MCF 10A (cell line): ENCODE results near the gene YLPM1. TPM values are rescaled to one million over a fixed set of nuclear protein-coding genes. Genes with fewer than 3 reads are reported as not detected.
A peak's percentile ranks its signal among the peaks of the same experiment; 100 is the strongest.

Source experiments
- BruUV-seq: library from RNA; stranded (reverse); fragments of 400-500 nt; replicated peaks from 2 replicates; lab custom pipeline; 2021; lab: Mats Ljungman, UMichigan
- CTCF ChIA-PET: fragments of 300-600 bp; sonication (Branson Sonifier 250); formaldehyde crosslinking; extraction: SDS; loops from one replicate; lab custom pipeline; 2021; ENCODE audit warnings: antibody characterized with exemption, inconsistent platforms; lab: Yijun Ruan, JAX
- POLR2A ChIA-PET: fragments of 300-600, 350-650 bp; sonication (Branson Sonifier 250); formaldehyde crosslinking; extraction: SDS; loops from one replicate; lab custom pipeline; 2020; ENCODE audit warnings: antibody characterized with exemption, inconsistent platforms; lab: Yijun Ruan, JAX
- DNase-seq: peaks from one replicate; pipeline ENCODE4 v3.0.0-alpha.2; 2018; ENCODE audit not compliant: unreplicated experiment
- H3K27ac Mint-ChIP-seq: one replicate; pipeline ENCODE4 v1.8.0; 2022; ENCODE audit warnings: mild to moderate bottlenecking, low read depth, mixed read lengths; ENCODE audit not compliant: unreplicated experiment
- H3K27me3 Mint-ChIP-seq: one replicate; pipeline ENCODE4 v1.8.0; 2022; ENCODE audit warnings: mixed read lengths; ENCODE audit not compliant: insufficient read depth, unreplicated experiment
- H3K36me3 Mint-ChIP-seq: one replicate; pipeline ENCODE4 v1.8.0; 2022; ENCODE audit warnings: mild to moderate bottlenecking, moderate library complexity, mixed read lengths; ENCODE audit not compliant: insufficient read depth, unreplicated experiment
- H3K4me1 Mint-ChIP-seq: one replicate; pipeline ENCODE4 v1.8.0; 2022; ENCODE audit warnings: mixed read lengths; ENCODE audit not compliant: insufficient read depth, unreplicated experiment
- H3K4me3 Mint-ChIP-seq: one replicate; pipeline ENCODE4 v1.8.0; 2022; ENCODE audit warnings: mild to moderate bottlenecking, moderate library complexity, mixed read lengths; ENCODE audit not compliant: unreplicated experiment
- H3K9me3 Mint-ChIP-seq: one replicate; pipeline ENCODE4 v1.8.0; 2022; ENCODE audit warnings: mixed read lengths; ENCODE audit not compliant: unreplicated experiment
- intact Hi-C: fragments of 100-400 bp; cut with micrococcal nuclease; formaldehyde crosslinking; loops from 2 replicates; pipeline ENCODE4 v1.14.1; 2022
- total RNA-seq: library from RNA; stranded (reverse); gene quantifications from 2 replicates; pipeline ENCODE4 v1.2.3, GENCODE V29; 2022
- TF ChIP-seq, protein P1 (sequence below): fragments of 200-600 bp; IDR thresholded peaks from one replicate; pipeline ENCODE4 v1.8.0; 2022; ENCODE audit warnings: antibody characterized with exemption, mild to moderate bottlenecking; ENCODE audit not compliant: unreplicated experiment

The YLPM1 gene
- total RNA-seq, 1 experiment from 2014 or later, result 40.5 TPM

DNA sequence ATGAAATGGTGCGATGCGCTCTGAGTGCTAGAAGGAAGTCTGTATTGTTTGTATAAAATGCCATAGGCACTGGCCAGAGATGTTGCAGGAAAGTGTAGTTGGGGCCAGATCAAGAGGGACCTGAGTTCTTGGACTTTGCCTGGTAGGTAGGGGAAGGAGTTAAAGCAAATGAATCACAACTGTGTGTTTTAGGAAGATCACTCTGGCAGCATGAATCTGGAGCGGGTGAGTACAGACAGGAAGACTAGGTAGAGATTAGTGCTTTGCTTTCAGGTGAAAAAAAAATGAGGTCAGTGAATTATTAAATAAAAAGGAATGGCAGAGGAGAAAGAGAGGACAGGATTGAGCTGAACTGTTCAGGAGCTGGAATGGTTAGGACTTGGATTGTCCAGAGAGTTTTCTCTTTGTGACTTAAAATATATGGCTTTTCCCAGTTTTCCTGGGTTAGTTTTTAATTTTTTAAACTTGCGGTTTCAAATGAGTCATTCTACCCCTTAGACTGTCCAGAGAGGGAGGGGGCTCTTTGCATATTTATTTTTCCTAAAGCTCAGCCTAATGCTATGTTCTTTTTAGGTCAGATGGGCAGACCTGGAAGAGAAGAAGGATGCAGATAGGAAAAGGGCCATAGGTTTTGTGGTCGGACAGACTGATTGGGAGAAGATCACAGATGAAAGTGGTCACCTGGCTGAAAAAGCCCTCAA, 71.7 kb downstream of the YLPM1 start:
- Mint-ChIP-seq H3K4me3 (no peak overlapping the region), H3K27ac (peak overlapping the region; percentile 2), H3K27me3 (no peaks in the 10 kb centered on the region), H3K36me3 (peaks cover 54% of the 10 kb centered on the region), H3K9me3 (no peaks in the 10 kb centered on the region), H3K4me1 (peaks cover 6% of the 10 kb centered on the region)
- TF ChIP-seq, protein P1, sequence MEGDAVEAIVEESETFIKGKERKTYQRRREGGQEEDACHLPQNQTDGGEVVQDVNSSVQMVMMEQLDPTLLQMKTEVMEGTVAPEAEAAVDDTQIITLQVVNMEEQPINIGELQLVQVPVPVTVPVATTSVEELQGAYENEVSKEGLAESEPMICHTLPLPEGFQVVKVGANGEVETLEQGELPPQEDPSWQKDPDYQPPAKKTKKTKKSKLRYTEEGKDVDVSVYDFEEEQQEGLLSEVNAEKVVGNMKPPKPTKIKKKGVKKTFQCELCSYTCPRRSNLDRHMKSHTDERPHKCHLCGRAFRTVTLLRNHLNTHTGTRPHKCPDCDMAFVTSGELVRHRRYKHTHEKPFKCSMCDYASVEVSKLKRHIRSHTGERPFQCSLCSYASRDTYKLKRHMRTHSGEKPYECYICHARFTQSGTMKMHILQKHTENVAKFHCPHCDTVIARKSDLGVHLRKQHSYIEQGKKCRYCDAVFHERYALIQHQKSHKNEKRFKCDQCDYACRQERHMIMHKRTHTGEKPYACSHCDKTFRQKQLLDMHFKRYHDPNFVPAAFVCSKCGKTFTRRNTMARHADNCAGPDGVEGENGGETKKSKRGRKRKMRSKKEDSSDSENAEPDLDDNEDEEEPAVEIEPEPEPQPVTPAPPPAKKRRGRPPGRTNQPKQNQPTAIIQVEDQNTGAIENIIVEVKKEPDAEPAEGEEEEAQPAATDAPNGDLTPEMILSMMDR, result no peak
- ChIA-PET POLR2A (interaction anchor here (1.2 kb wide), 1 partner anchor 241 kb away, joined by 3 read pairs; no protein-coding TSS in a partner anchor), CTCF (interaction anchor here (1.3 to 2.0 kb wide), 3 partner anchors 24 to 226 kb away, joined by 4 to 7 read pairs (median 4); no protein-coding TSS in a partner anchor)
- intact Hi-C loops, result no loop called here
- no TSS peak for BruUV-seq
- no peak for DNase-seq

- no peak overlapping the region for H3K4me3 Mint-ChIP-seq
- intact Hi-C loops, result no loop called here
- H3K9me3 Mint-ChIP-seq, result no peaks in the 10 kb centered on the region
- no peak for DNase-seq
- CTCF ChIA-PET, result interaction anchor here (0.6 to 2.5 kb wide), 6 partner anchors 23 to 318 kb away, joined by 3 to 12 read pairs (median 4); no protein-coding TSS in a partner anchor
- POLR2A ChIA-PET, result interaction anchor here (0.8 to 1.2 kb wide), 2 partner anchors 14 to 240 kb away, joined by 3 to 4 read pairs; no protein-coding TSS in a partner anchor
- H3K36me3 Mint-ChIP-seq, result peaks cover 61% of the 10 kb centered on the region
- BruUV-seq, result TSS peak; percentile 44
- H3K27me3 Mint-ChIP-seq, result no peaks in the 10 kb centered on the region
- TF ChIP-seq, protein P1, result no peak
- no peak overlapping the region for H3K27ac Mint-ChIP-seq
- peaks cover 6% of the 10 kb centered on the region for H3K4me1 Mint-ChIP-seq
Measured at GRCh38 chr14:74835645-74836250, 72.6 kb downstream of the YLPM1 start.

- CTCF ChIA-PET, result interaction anchor here (0.6 to 2.5 kb wide), 7 partner anchors 22 to 1510 kb away, joined by 3 to 12 read pairs (median 4); no protein-coding TSS in a partner anchor
- no peak for DNase-seq
- Mint-ChIP-seq H3K4me1 (peaks cover 6% of the 10 kb centered on the region), H3K27ac (no peak overlapping the region), H3K4me3 (no peak overlapping the region), H3K27me3 (no peaks in the 10 kb centered on the region), H3K9me3 (no peaks in the 10 kb centered on the region), H3K36me3 (peaks cover 67% of the 10 kb centered on the region)
- BruUV-seq, result no TSS peak
- POLR2A ChIA-PET, result interaction anchor here (0.8 to 1.2 kb wide), 2 partner anchors 13 to 239 kb away, joined by 3 to 4 read pairs; no protein-coding TSS in a partner anchor
- TF ChIP-seq, protein P1, result no peak
- intact Hi-C loops, result no loop called here
Measured at GRCh38 chr14:74836251-74836960, 73.3 kb downstream of the YLPM1 start.
